A549 (cell line): ENCODE measurements around the gene AKAP10. TPM values are rescaled to one million over a fixed set of nuclear protein-coding genes. Genes with fewer than 3 reads are reported as not detected.

ENCODE experiments used
- ATAC-seq, 2 experiments: fragments of 200-7000 bp in 1 of 2; fragments of >200 bp in 1 of 2; cut with Nextera tagmentation in 1 of 2; cut with Tn5 transposase in 1 of 2; 3 replicates each; pipeline versions ENCODE4 v1.8.0 to v1.9.1; 2018 to 2020; ENCODE audit warnings: mild to moderate bottlenecking in 1 of 2, moderate library complexity in 1 of 2
- CTCF ChIA-PET: fragments of 300-600 bp; sonication (Branson Sonifier 250); formaldehyde crosslinking; extraction: SDS; loops from one replicate; lab custom pipeline; 2021; ENCODE audit warnings: antibody characterized with exemption, inconsistent platforms; lab: Yijun Ruan, JAX
- POLR2A ChIA-PET: fragments of 350-600 bp; formaldehyde crosslinking; extraction: SDS; loops from one replicate; lab custom pipeline; 2021; ENCODE audit warnings: antibody characterized with exemption, inconsistent platforms; lab: Yijun Ruan, JAX
- DNase-seq, 2 experiments: peaks; one replicate each; pipeline versions ENCODE4 v3.0.0 to v3.0.0-alpha.2; 2011 to 2016; ENCODE audit warnings: low read depth in 1 of 2, low spot score in 1 of 2
- FAIRE-seq: peaks from 2 replicates; lab custom pipeline; 2011; peaks lifted over from hg19 to GRCh38; lab: Jason Lieb, UNC
- H3K27ac ChIP-seq, 2 experiments: fragments of >200 bp; sonication (Bioruptor Twin); formaldehyde crosslinking; 3 replicates each; pipeline ENCODE4 v1.5.1; 2016 to 2017
- H3K4me1 ChIP-seq: fragments of >200 bp; sonication (Bioruptor Twin); formaldehyde crosslinking; 3 replicates; pipeline ENCODE4 v1.6.1; 2016
- H3K4me2 ChIP-seq: fragments of >200 bp; sonication (Bioruptor Twin); formaldehyde crosslinking; 3 replicates; pipeline ENCODE4 v1.6.1; 2016
- H3K4me3 ChIP-seq: fragments of >200 bp; sonication (Bioruptor Twin); formaldehyde crosslinking; 3 replicates; pipeline ENCODE4 v1.5.1; 2016
- H3K9me3 ChIP-seq: fragments of >200 bp; sonication (Bioruptor Twin); formaldehyde crosslinking; 3 replicates; pipeline ENCODE4 v1.6.1; 2016
- CBX2 ChIP-seq: fragments of 200-600 bp; sonication (generic); IDR thresholded peaks from 2 replicates; pipeline ENCODE4 v1.6.1; 2016; ENCODE audit warnings: low read depth, mild to moderate bottlenecking, borderline replicate concordance
- CEBPB ChIP-seq, 2 experiments: fragments of >200 bp in 1 of 2; sonication (Bioruptor Twin) in 1 of 2; formaldehyde crosslinking in 1 of 2; IDR thresholded peaks; 2 replicates each; pipeline ENCODE4 v1.6.1; 2012 to 2016
- FOSL2 ChIP-seq, 2 experiments: fragments of 450-650 bp in 1 of 2; fragments of >200 bp in 1 of 2; sonication (Bioruptor Twin) in 1 of 2; formaldehyde crosslinking; IDR thresholded peaks; 2 replicates each; pipeline versions ENCODE4 v1.5.0 to v1.6.1; 2016 to 2020; ENCODE audit warnings: mild to moderate bottlenecking in 1 of 2, moderate library complexity in 1 of 2
- GATA3 ChIP-seq: IDR thresholded peaks from 2 replicates; pipeline ENCODE4 v1.6.1; 2012; ENCODE audit warnings: borderline replicate concordance
- HOXA7 ChIP-seq: fragments of 250-450 bp; sonication (Bioruptor Pico); IDR thresholded peaks from 2 replicates; pipeline ENCODE4 v1.5.0; 2020; ENCODE audit warnings: mild to moderate bottlenecking, moderate library complexity
- HOXB13 ChIP-seq: fragments of 250-450 bp; sonication (Bioruptor Pico); IDR thresholded peaks from 2 replicates; pipeline ENCODE4 v1.5.0; 2020; ENCODE audit warnings: low read depth, mild to moderate bottlenecking, moderate library complexity
- JUNB ChIP-seq: fragments of >200 bp; sonication (Bioruptor Twin); formaldehyde crosslinking; IDR thresholded peaks from 2 replicates; pipeline ENCODE4 v1.6.1; 2016
- KDM1A ChIP-seq: fragments of 200-600 bp; sonication (generic); IDR thresholded peaks from 2 replicates; pipeline ENCODE4 v1.6.1; 2016; ENCODE audit warnings: low read depth, mild to moderate bottlenecking
- MAZ ChIP-seq: fragments of 150-350 bp; IDR thresholded peaks from 2 replicates; pipeline ENCODE4 v1.6.1; 2014; ENCODE audit warnings: antibody characterized with exemption, low read depth, low read length, borderline replicate concordance
- MYC ChIP-seq: IDR thresholded peaks from 2 replicates; pipeline ENCODE4 v1.6.1; 2012; ENCODE audit warnings: mild to moderate bottlenecking, inconsistent platforms, low read length, improper control_type of control experiment, borderline replicate concordance
- NFE2L2 ChIP-seq: fragments of 150-350 bp; conservative IDR thresholded peaks from 2 replicates; pipeline ENCODE4 v1.6.1; 2014; ENCODE audit warnings: low read length
- RAD21 ChIP-seq, 2 experiments: fragments of >200 bp in 1 of 2; sonication (Bioruptor Twin) in 1 of 2; formaldehyde crosslinking in 1 of 2; IDR thresholded peaks in 1 of 2; conservative IDR thresholded peaks in 1 of 2; 2 replicates in 1 of 2; 3 replicates in 1 of 2; pipeline ENCODE4 v1.6.1; 2012 to 2018; ENCODE audit warnings: inconsistent platforms in 1 of 2
- RARB ChIP-seq: fragments of 250-450 bp; sonication (Bioruptor Pico); IDR thresholded peaks from 2 replicates; pipeline ENCODE4 v1.8.0; 2021; ENCODE audit warnings: mild to moderate bottlenecking, moderate library complexity
- RCOR1 ChIP-seq: fragments of 150-350 bp; IDR thresholded peaks from 2 replicates; pipeline ENCODE4 v1.6.1; 2014; ENCODE audit warnings: antibody characterized with exemption, low read length, low read depth
- SREBF2 ChIP-seq: fragments of 450-650 bp; IDR thresholded peaks from 2 replicates; pipeline ENCODE4 v1.6.1; 2014; ENCODE audit warnings: mild to moderate bottlenecking, moderate library complexity
- TP53 ChIP-seq: fragments of 250-450 bp; sonication (Bioruptor Pico); IDR thresholded peaks from 2 replicates; pipeline ENCODE4 v1.5.0; 2021; ENCODE audit warnings: mild to moderate bottlenecking, moderate library complexity
- ZFP36 ChIP-seq: fragments of 450-650 bp; IDR thresholded peaks from 2 replicates; pipeline ENCODE4 v1.6.1; 2014; ENCODE audit warnings: borderline replicate concordance; ENCODE audit not compliant: partially characterized antibody
- ZSCAN20 ChIP-seq: fragments of 250-450 bp; sonication (Bioruptor Pico); IDR thresholded peaks from 2 replicates; pipeline ENCODE4 v1.8.0; 2022; ENCODE audit warnings: mild to moderate bottlenecking, moderate library complexity
- WGBS: methylation state at CpG from one replicate; pipeline ENCODE4 v1.1.6; 2017; ENCODE audit errors: missing lambda C conversion rate; 5-methylcytosine and 5-hydroxymethylcytosine counted together
- polyA plus RNA-seq, 4 experiments: library from polyadenylated mRNA; depleted of rRNA in 3 of 4; stranded (reverse); fragments of >200 nt; fragmentation: RNase III in 1 of 4; extraction: RNeasy Plus Mini Kit Qiagen cat#74134 plus additional on column Dnase treatment in 1 of 4; gene quantifications; 2 replicates in 3 of 4; 3 replicates in 1 of 4; pipeline ENCODE4 v1.2.3, GENCODE V29; 2011 to 2017
- TF ChIP-seq, protein P1 (sequence below): fragments of >200 bp; sonication (Bioruptor Twin); formaldehyde crosslinking; IDR thresholded peaks from 3 replicates; pipeline ENCODE4 v1.6.1; 2016
- TF ChIP-seq, protein P2 (sequence below): IDR thresholded peaks from 2 replicates; pipeline ENCODE4 v1.6.1; 2012
- TF ChIP-seq, protein P3 (sequence below): IDR thresholded peaks from 2 replicates; pipeline ENCODE4 v1.6.1; 2012; ENCODE audit warnings: low read depth, borderline replicate concordance
- TF ChIP-seq, protein P4 (sequence below): IDR thresholded peaks from 2 replicates; pipeline ENCODE4 v1.6.1; 2012
- TF ChIP-seq, protein P5 (sequence below): fragments of >200 bp; sonication (Bioruptor Twin); formaldehyde crosslinking; IDR thresholded peaks from 2 replicates; pipeline ENCODE4 v1.6.1; 2016
- TF ChIP-seq, protein P6 (sequence below): fragments of 250-450 bp; sonication (Bioruptor Pico); IDR thresholded peaks from 2 replicates; pipeline ENCODE4 v1.5.0; 2021; ENCODE audit warnings: mild to moderate bottlenecking, moderate library complexity, borderline replicate concordance

AKAP10 gene
- polyA plus RNA-seq, 2 of the 4 experiments (the other 2 are of a cell fraction): 22.0 to 51.1 TPM

DNA sequence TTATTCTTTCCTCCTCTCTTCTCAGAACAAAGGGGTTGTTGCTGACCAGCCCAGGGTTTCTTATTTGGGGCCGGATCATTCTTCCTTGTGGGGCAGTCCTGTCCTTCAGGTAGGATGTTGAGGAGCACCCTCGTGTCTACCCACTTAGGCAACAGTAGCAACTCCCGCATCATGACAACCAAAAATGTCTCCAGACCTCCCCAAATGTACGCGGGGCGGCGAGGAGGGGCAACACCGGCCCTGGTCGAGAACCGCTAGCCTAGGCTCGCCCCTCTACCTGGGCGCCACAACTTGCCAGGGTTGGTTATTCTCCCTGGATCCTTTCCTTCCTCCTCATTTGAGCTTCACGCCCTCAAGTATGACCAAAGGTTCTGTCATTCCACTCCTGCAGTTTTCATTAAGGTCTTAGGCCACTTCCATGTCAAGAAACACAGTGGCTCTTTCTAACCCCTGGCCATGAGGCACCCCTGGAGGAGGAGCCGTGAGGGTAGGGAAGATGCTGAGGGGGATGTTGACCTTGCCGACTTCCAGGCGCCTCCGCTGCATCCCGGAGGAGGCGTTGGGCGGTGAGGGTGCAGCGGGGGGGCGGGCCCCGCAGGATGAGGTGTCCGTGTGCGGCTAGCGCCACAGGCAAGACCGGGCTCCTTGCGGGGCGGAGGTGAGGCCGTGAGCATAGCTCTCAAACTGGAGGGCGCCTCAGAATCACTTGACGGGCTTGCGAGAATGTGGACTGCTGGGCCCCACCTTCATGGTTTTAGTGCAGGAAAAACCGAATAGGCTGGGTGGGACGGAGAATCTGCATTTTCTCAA lies 30.8 kb upstream of the AKAP10 start (continued):
- TF ChIP-seq, protein P1, sequence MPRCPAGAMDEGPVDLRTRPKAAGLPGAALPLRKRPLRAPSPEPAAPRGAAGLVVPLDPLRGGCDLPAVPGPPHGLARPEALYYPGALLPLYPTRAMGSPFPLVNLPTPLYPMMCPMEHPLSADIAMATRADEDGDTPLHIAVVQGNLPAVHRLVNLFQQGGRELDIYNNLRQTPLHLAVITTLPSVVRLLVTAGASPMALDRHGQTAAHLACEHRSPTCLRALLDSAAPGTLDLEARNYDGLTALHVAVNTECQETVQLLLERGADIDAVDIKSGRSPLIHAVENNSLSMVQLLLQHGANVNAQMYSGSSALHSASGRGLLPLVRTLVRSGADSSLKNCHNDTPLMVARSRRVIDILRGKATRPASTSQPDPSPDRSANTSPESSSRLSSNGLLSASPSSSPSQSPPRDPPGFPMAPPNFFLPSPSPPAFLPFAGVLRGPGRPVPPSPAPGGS: no peak
- TF ChIP-seq, protein P2, sequence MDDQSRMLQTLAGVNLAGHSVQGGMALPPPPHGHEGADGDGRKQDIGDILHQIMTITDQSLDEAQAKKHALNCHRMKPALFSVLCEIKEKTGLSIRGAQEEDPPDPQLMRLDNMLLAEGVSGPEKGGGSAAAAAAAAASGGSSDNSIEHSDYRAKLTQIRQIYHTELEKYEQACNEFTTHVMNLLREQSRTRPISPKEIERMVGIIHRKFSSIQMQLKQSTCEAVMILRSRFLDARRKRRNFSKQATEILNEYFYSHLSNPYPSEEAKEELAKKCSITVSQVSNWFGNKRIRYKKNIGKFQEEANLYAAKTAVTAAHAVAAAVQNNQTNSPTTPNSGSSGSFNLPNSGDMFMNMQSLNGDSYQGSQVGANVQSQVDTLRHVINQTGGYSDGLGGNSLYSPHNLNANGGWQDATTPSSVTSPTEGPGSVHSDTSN: no peak
- TF ChIP-seq, protein P3, sequence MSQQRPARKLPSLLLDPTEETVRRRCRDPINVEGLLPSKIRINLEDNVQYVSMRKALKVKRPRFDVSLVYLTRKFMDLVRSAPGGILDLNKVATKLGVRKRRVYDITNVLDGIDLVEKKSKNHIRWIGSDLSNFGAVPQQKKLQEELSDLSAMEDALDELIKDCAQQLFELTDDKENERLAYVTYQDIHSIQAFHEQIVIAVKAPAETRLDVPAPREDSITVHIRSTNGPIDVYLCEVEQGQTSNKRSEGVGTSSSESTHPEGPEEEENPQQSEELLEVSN: 0 out of 2 replicates have a peak, but pooled peaks have one; percentile 15
- TF ChIP-seq HOXA7 (CRISPR knock-in tag) (no peak), KDM1A (no peak), GATA3 (no peak), TP53 (CRISPR knock-in tag) (no peak), HOXB13 (CRISPR knock-in tag) (no peak)

DNA sequence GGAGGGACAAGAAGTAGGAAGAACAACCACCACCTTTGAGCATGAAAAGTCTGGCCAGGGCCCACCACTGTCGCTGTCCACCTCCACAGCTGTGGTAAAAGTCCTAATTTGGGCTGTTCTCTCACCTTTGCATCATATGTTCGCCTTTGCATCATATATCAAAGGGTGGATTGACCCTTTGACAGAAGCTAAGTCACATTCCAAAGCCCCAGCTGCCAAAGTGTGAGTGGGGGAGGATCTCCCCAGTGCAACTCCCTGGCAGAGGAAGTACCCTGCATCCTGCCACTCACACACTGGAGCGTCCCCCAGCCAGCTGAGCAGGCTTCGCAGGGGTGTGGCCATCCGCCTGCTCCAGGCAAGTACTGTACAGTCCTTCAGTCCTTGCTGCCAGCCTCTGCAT lies 18.9 kb upstream of the AKAP10 start:
- ATAC-seq: no peak
- Histone ChIP-seq H3K4me3 (no peak overlapping the region), H3K4me2 (no peak overlapping the region), H3K4me1 (peaks cover 11% of the 10 kb centered on the region), H3K9me3 (no peaks in the 10 kb centered on the region), H3K27ac (no peak overlapping the region)
- no peak for DNase-seq
- ChIA-PET CTCF (interaction anchor here (0.9 to 10.8 kb wide), 8 partner anchors 12 to 230 kb away, joined by 3 to 240 read pairs (median 10); partner anchors contain the start of gene SPECC1), POLR2A (interaction anchor here (1.0 kb wide), 1 partner anchor 19 kb away, joined by 3 read pairs; the partner anchor contains the start of gene AKAP10)
- FAIRE-seq: no peak
- TF ChIP-seq TP53 (CRISPR knock-in tag): no peak
- no peak for TF ChIP-seq RCOR1
- TF ChIP-seq RARB (CRISPR knock-in tag): no peak
- no peak for TF ChIP-seq ZFP36
- no peak for TF ChIP-seq ZSCAN20 (CRISPR knock-in tag)
- no peak for TF ChIP-seq CEBPB (IDR thresholded peaks at IDR 0.05)
- no peak for TF ChIP-seq JUNB
- TF ChIP-seq, protein P4, sequence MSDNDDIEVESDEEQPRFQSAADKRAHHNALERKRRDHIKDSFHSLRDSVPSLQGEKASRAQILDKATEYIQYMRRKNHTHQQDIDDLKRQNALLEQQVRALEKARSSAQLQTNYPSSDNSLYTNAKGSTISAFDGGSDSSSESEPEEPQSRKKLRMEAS: no peak
- no peak for TF ChIP-seq RAD21 (conservative IDR thresholded peaks at IDR 0.05 in 1 of 2, IDR thresholded peaks at IDR 0.05 in 1 of 2)
- no peak for TF ChIP-seq NFE2L2
- TF ChIP-seq MAZ: no peak
- TF ChIP-seq, protein P5, sequence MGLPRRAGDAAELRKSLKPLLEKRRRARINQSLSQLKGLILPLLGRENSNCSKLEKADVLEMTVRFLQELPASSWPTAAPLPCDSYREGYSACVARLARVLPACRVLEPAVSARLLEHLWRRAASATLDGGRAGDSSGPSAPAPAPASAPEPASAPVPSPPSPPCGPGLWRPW: no peak
- TF ChIP-seq, protein P2: no peak
- TF ChIP-seq, protein P6, sequence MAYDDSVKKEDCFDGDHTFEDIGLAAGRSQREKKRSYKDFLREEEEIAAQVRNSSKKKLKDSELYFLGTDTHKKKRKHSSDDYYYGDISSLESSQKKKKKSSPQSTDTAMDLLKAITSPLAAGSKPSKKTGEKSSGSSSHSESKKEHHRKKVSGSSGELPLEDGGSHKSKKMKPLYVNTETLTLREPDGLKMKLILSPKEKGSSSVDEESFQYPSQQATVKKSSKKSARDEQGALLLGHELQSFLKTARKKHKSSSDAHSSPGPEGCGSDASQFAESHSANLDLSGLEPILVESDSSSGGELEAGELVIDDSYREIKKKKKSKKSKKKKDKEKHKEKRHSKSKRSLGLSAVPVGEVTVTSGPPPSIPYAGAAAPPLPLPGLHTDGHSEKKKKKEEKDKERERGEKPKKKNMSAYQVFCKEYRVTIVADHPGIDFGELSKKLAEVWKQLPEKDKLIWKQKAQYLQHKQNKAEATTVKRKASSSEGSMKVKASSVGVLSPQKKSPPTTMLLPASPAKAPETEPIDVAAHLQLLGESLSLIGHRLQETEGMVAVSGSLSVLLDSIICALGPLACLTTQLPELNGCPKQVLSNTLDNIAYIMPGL (CRISPR knock-in tag): no peak
- TF ChIP-seq CBX2: no peak
- TF ChIP-seq MYC: no peak
- TF ChIP-seq SREBF2: no peak
- TF ChIP-seq, protein P1: no peak
- no peak for TF ChIP-seq KDM1A
- TF ChIP-seq FOSL2 (IDR thresholded peaks at IDR 0.05): no peak
- no peak for TF ChIP-seq FOSL2 (CRISPR knock-in tag; IDR thresholded peaks at IDR 0.05)
- WGBS: 81% methylated on average over 5 of the region's 5 CpGs
